DMS53 (cell line): ENCODE results near the gene PNLIPRP1.
A peak's percentile ranks its signal among the peaks of the same experiment; 100 is the strongest.

Experiments used
- DNase-seq: peaks from one replicate; lab custom pipeline; 2025; lab: John Stamatoyannopoulos, UW

Gene PNLIPRP1

DNA sequence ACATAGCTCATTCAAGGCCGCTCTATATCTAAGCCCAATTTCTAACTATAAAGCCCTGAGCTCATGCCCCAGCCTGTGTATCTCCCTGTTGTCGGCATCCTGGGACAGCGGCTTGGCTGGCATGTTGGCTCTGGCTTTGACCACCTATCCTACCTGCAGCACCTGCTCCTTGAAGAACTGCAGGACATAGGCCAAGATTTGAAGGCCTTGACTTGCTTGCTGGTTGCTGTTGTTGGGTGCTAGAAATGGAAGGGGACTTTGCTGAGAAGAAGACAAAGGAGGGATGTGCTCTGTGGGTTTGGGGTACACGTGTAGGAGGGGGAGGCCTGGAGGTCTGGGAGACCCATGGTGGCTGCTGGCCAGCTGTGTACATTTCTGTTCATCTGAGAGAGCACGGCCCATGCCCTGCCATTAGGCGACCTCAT is 41.1 kb downstream of the PNLIPRP1 start:
- DNase-seq = no peak

DNA sequence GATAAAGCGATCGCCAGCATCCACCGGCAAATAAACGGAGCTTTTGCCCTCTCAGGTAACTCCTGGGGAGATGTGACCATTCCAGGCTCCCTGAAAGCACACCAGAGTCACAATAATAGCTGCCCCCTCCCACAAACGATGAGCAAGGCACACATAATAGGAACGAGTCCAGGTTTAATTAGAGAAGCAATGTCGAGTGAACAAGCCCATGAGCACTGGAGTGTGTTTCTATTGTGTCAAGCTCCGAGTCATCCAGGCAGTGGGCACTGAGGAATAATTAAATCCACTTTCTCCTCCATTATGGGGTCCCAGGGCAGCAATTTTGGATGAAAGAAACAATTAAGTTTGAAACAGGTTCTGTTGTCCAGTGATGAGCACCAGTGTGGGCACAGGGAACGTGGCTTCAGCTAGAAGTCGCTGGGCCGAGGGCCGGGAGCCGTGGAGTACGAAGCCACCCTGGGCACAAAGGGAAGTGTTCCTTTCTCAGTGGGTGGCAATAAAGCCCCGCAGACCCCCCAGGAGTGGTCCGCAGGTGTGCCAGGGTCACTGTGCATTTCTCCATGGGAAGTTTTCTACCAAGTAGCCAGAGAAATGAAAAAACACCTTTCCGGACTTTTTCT is 41.9 kb downstream of the PNLIPRP1 start:
- no peak for DNase-seq

DNA sequence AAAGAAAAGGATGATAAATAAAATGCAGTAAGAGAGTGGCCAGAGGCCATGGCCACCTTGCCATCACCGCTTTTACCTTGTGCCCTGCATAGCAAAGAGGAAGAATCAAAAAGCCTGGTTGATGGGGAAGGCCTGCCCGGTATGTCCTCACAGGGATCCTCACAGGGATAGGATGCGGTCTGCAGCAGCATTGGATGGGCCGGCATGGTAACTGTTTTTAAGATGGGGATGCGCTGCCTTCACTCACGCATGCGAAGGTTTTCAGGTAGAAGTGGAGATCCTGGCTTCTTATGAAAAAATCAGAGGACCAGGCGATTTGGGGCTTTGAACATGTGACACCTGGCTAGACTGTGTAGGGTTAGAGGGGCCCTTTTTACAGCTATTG is 42.4 kb downstream of the PNLIPRP1 start:
- DNase-seq = no peak

DNA sequence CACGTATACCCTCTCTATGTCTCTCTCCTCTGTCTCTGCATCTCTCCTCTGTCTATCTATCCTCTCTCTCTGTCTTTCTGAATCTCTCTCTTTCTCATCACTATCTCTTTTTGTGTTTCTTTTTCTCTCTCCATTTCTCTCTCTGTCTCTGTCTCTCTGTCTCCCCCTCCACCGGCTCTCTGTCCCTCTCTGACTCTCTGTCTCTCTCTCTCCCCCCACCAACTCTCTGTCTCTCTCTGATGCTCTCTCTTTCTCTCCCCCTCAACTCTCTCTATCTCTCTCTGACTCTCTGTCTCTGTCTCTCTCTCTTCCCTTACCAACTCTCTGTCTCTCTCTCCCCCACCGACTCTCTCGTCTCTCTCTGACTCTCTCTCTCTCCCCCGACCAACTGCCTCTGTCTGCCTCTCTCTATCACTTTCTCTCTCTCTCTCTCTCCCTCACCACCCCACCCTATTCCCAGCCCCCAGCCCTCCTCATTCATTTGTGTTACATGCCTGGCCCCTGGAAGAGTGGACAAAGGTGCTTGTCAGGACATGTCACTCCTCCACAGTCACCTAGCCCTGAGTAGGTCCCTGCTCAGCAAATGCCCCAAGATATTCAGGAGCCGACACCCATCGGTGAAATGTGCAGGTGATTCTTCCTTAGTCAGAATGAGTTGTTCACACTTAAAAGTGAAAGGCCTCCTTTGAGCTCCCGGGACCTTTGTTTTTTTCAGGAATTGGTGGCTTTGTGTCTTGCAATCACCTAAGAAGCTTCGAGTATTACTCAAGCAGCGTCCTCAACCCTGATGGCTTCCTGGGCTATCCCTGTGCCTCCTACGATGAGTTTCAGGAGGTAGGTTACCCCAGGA is 43.6 kb downstream of the PNLIPRP1 start:
- no peak for DNase-seq

DNA sequence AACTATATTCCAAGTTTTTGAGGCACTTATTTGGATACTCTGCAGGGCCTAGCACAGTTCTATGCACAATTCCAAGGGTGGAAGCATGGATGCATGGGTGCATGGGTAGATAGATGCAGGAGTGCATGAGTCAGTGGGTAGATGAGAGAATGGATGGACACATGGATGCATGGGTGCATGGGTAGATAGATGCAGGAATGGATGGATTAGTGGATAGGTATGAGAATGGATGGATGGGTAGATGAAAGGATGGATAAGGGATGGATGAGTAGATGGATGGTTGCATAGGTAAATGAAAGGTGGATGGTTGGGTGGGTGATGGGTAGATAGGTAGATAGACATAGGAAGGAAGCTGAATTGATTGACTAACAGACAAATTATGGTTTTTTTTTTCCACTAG is 45.6 kb downstream of the PNLIPRP1 start:
- no peak for DNase-seq

DNA sequence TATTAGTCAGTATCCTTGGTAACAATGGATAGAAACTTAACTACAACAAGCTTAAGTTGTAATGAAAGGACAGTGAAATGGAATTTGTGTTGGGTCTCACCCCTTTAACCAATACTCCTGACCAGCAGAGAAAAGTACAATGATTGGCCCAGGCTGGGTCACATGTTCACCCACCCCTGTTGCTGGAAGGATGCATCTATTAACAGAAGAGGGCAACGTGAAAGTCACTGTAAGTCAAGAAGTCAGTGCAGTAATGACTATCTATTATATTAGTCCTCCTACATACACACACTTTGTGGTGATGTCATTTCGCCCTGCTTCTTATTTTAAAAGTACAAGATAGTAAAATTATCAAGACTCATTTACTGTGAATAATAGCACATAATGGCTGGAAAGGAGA is 46.2 kb downstream of the PNLIPRP1 start:
- no peak for DNase-seq

DNA sequence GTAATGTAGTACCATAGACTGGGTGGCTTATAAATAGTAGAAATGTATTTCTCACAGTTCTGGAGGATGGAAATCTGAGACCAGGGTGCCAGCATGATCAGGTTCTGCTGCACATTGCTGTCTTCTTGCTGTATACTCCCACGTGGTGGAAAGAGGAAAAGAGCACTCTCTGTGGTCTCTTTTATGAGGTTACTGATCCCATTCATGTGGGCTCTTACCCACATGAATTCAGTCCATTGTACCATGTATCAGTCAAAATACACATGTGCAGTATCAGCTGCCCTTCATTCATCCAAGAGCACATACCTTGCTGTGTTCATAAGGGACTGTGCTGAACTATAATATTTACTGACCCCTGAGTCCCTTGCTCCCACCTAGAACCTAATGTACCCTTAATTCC is 47.1 kb downstream of the PNLIPRP1 start:
- DNase-seq = no peak

DNA sequence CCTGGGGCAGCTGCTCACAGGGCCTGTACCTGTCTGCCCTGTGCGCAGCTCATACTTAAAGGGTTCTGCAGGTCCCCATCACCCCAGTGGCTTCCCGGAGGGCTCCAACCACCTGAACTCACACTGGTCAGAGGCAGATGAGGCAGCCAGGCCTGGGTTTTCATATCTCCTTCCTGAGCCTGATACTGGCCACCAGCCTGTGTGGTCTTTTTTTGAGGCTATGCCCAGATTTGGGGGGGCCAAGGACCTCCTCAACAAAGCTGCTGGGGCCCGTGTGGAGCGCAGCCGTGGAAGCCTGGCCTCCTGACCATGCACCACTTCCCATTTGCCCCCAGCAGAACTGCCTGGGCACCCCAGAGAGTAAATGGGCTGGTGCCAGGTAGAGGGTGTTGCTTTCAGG is 55.7 kb downstream of the PNLIPRP1 start:
- DNase-seq = no peak

DNA sequence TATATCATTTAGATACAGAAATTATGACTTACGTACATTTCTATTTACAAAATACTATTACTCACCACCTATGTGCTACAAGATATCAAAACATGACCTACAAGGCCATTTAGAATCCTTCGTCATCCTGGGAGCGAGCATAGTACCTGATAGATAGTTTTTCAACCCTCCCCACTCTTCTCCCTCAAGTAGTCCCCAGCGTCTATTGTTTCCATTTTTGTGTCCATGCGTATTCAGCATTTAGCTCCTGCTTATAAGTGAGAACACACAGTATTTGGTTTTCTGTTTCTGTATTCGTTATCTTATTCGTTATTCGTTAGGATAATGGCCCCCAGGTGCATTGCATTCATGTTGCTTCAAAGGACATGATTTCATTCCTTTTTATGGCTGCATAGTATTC is 58.1 kb downstream of the PNLIPRP1 start:
- no peak for DNase-seq

DNA sequence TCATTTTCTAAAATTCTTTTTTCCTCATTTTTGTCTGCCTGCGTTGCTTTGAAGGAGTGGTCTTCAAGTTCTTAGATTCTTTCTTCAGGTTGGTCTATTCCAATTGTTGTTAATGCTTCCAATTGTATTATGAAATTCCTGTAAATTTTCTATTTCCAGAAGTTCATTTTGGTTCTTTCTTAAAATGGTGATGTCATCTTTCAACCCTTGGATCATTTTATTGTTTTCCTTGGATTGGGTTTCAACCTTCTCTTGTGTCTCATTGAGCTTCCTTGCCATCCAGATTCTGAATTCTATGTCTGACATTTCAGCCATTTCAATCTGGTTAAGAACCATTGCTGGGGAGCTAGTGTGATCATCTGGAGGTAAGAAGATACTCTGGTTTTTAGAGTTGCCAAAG is 63.1 kb downstream of the PNLIPRP1 start:
- DNase-seq = no peak

DNA sequence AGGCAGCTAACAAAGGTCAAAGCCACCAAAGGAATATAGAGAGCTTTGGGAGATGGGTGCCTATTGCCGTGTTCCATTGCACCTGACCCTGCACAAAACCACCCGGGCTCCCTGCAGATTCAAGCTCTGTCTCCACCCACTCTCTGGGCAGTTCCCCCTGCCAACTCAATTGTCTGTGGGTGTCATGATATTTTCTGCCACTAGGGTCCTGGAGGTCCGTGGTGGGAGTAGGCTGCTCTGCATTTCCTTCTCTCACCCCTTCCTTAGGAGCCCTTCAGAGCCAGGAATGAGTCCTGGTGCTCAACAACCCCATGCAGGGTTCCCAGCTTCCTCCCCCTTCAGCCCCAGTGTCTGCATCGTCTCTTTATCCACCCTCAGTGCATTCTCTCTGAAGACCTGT is 64.1 kb downstream of the PNLIPRP1 start:
- peak; percentile 14 for DNase-seq

DNA sequence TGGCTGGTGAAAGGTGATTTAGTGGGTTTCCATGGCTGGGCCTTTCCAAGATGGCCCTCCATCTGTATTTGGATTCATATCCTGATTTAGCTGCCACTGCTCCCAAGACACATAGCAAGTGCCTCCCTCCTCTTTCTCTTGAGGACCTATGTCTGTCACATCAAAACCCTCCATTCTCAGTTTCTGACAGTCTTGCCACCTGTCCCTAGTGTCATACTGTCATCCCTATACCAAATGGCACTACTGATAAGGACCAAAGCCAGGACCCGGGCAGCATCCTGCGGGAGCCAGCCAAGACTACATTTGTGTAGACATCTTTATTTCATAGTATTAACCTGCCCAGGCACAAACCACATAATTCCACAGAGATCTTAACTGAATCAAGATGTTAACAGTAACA is 64.8 kb downstream of the PNLIPRP1 start:
- DNase-seq = no peak

DNA sequence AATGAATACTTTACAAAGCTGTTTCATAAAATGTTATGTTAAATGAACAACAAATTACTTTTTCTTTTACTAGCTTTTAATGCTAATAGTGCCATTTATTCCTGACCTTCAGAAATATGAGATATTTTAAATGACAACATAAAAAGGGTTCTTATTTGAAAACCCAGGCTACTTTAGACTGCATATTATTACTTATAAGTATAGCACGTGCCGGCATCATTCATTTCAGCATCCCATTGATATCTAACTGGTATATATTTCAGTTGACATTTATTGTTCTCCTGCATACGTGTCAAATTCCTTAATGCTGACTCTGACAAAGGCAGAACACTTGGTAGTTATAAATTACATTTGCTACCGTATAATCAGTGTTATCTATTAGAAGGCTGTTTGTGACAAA is 65.3 kb downstream of the PNLIPRP1 start:
- DNase-seq = no peak

DNA sequence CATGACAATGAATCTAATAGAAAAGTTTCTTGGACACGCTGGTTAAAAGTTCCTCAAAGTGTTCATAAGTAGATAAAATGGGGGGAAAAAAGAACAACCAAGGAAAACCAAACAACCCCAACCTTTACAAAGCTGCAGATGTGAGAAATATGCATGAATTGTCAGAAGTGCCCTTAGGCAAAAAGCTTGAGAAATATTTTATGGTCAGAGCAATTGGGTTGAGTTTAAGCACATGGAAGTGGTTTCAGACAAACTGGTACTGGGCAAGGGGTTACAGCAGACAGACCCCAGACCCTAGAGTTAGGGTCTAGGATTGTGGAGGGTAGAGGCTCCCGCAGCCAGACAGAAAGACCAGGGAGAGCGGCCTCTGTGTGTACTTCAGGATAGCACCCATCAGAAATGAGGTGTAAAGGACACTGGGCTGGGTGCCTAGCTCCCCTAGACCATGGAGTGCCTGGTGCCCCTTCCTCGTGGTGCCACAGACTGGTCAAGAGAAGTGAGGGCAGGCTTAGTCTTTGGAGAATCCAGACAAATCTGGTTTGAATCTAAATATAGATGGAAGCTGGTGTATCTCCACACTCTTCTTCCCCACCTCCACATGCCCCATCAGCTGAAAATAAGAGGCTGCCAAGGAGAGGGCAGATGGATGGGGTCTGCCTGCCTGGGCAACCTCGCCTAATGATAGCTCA is 67.2 kb downstream of the PNLIPRP1 start:
- no peak for DNase-seq
